Caco-2 (cell line): ENCODE results near the gene OGFOD3. TPM values are rescaled to one million over a fixed set of nuclear protein-coding genes. Genes with fewer than 3 reads are reported as not detected.
"Not testable (repeated sequence)": the region's sequence is repeated elsewhere in the genome, so short reads cannot be mapped to it uniquely, and the experiment has no call there.

Source experiments
- BruUV-seq: library from RNA; stranded (reverse); fragments of 400-500 nt; replicated peaks from 2 replicates; lab custom pipeline; 2021; lab: Mats Ljungman, UMichigan
- CTCF ChIA-PET: fragments of 300-600 bp; sonication (Branson Sonifier 250); formaldehyde crosslinking; loops from one replicate; lab custom pipeline; 2022; ENCODE audit warnings: antibody characterized with exemption; lab: Charles Lee
- POLR2A ChIA-PET: fragments of 300-600 bp; sonication (Branson Sonifier 250); formaldehyde crosslinking; loops from one replicate; lab custom pipeline; 2022; ENCODE audit warnings: antibody characterized with exemption; lab: Charles Lee
- DNase-seq, 2 experiments: peaks; one replicate each; pipeline versions ENCODE4 v3.0.0 to v3.0.0-alpha.2; 2020 to 2022
- H3K27me3 ChIP-seq: replicated peaks from 2 replicates; pipeline ENCODE4 v1.6.0; 2011; ENCODE audit warnings: low read length; ENCODE audit not compliant: control insufficient read depth, insufficient read depth
- H3K36me3 ChIP-seq: 2 replicates; pipeline ENCODE4 v1.5.1; 2011; ENCODE audit warnings: low read length; ENCODE audit not compliant: control insufficient read depth, insufficient read depth
- H3K4me1 ChIP-seq: fragments of 250-450 bp; sonication (Bioruptor Pico); 2 replicates; pipeline ENCODE4 v1.5.1; 2020; ENCODE audit warnings: mild to moderate bottlenecking
- H3K4me3 ChIP-seq: 2 replicates; pipeline ENCODE4 v1.5.1; 2011; ENCODE audit warnings: low read depth, mild to moderate bottlenecking, control low read depth, low read length
- H3K9me3 ChIP-seq: fragments of 250-450 bp; sonication (Bioruptor Pico); 2 replicates; pipeline ENCODE4 v1.5.1; 2020; ENCODE audit warnings: mild to moderate bottlenecking, moderate library complexity
- H3K27ac Mint-ChIP-seq: one replicate; pipeline ENCODE4 v1.8.0; 2022; ENCODE audit warnings: mixed read lengths; ENCODE audit not compliant: unreplicated experiment
- H3K27me3 Mint-ChIP-seq: one replicate; pipeline ENCODE4 v1.8.0; 2022; ENCODE audit warnings: mixed read lengths; ENCODE audit not compliant: insufficient read depth, unreplicated experiment
- H3K36me3 Mint-ChIP-seq: one replicate; pipeline ENCODE4 v1.8.0; 2022; ENCODE audit warnings: mild to moderate bottlenecking, mixed read lengths; ENCODE audit not compliant: insufficient read depth, unreplicated experiment
- H3K4me1 Mint-ChIP-seq: one replicate; pipeline ENCODE4 v1.8.0; 2022; ENCODE audit warnings: low read depth, mixed read lengths; ENCODE audit not compliant: unreplicated experiment
- H3K4me3 Mint-ChIP-seq: one replicate; pipeline ENCODE4 v1.8.0; 2022; ENCODE audit warnings: mild to moderate bottlenecking, moderate library complexity, mixed read lengths; ENCODE audit not compliant: unreplicated experiment
- H3K9me3 Mint-ChIP-seq: one replicate; pipeline ENCODE4 v1.8.0; 2022; ENCODE audit warnings: mixed read lengths; ENCODE audit not compliant: unreplicated experiment
- intact Hi-C: fragments of 100-400 bp; cut with micrococcal nuclease; formaldehyde crosslinking; loops from one replicate; pipeline ENCODE4 v1.10.0; 2022; ENCODE audit not compliant: unreplicated experiment
- total RNA-seq: library from RNA; stranded (reverse); gene quantifications from 2 replicates; pipeline ENCODE4 v1.2.3, GENCODE V29; 2022
- TF ChIP-seq, protein P1 (sequence below), 2 experiments: fragments of 200-600 bp in 1 of 2; IDR thresholded peaks; 1 replicate in 1 of 2; 2 replicates in 1 of 2; pipeline versions ENCODE4 v1.5.1 to v1.8.0; 2011 to 2022; ENCODE audit warnings: antibody characterized with exemption in 1 of 2, control low read depth in 1 of 2, inconsistent platforms in 1 of 2, low read depth in 1 of 2, low read length in 1 of 2, mild to moderate bottlenecking in 1 of 2, moderate library complexity in 1 of 2; ENCODE audit not compliant: insufficient read depth in 1 of 2, severe bottlenecking in 1 of 2, unreplicated experiment in 1 of 2

The OGFOD3 gene
- total RNA-seq, 1 experiment from 2014 or later = 51.2 TPM

DNA sequence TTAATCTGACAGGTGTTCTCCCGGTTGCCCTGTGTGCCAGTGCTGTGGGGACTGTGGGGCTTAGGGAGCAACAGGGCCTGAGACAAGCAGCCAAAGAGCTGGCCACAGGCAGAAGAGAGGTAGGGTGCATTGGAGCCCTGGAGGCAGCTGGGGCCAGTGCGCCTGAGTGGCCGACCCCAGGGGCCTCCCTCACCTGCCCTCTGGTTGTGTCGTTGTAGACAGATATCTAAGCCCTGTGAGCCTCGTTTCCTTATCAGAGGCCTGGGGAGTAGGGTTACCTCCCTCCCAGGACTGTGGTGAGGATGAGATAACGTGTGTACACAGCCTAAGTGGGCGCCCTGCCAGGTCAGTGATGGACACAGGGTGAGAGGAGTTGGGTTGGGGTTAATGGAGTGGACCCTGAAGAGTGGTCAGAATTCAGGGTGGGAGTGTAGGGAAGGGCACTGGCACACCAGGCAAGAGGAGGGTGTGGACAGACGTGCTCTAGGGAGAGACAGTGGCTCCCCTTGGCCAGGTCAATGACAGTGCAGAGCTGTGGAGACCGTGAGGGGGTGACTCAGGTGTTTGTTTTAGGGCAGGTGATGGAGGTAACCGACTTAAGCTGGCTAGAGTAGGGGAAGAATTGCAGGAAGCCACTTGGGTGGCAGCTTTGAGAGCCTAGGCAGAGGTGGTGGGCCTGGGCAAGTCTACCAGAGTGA, 43.6 kb upstream of the OGFOD3 start:
- Mint-ChIP-seq H3K36me3 (peaks cover 56% of the 10 kb centered on the region), H3K4me3 (no peak overlapping the region), H3K27me3 (no peaks in the 10 kb centered on the region), H3K9me3 (no peaks in the 10 kb centered on the region), H3K27ac (peak overlapping the region; percentile 32), H3K4me1 (peaks cover 20% of the 10 kb centered on the region)
- Histone ChIP-seq H3K4me1 (peaks cover 21% of the 10 kb centered on the region), H3K9me3 (no peaks in the 10 kb centered on the region), H3K27me3 (no peaks in the 10 kb centered on the region), H3K36me3 (peaks cover 4% of the 10 kb centered on the region; the same call in 1 of the 2 replicates), H3K4me3 (no peak overlapping the region)
- CTCF ChIA-PET = no interaction called here
- BruUV-seq = no TSS peak
- DNase-seq = peak; percentile 42 to 75
- POLR2A ChIA-PET = no interaction called here
- intact Hi-C loops = no loop called here
- TF ChIP-seq, protein P1, sequence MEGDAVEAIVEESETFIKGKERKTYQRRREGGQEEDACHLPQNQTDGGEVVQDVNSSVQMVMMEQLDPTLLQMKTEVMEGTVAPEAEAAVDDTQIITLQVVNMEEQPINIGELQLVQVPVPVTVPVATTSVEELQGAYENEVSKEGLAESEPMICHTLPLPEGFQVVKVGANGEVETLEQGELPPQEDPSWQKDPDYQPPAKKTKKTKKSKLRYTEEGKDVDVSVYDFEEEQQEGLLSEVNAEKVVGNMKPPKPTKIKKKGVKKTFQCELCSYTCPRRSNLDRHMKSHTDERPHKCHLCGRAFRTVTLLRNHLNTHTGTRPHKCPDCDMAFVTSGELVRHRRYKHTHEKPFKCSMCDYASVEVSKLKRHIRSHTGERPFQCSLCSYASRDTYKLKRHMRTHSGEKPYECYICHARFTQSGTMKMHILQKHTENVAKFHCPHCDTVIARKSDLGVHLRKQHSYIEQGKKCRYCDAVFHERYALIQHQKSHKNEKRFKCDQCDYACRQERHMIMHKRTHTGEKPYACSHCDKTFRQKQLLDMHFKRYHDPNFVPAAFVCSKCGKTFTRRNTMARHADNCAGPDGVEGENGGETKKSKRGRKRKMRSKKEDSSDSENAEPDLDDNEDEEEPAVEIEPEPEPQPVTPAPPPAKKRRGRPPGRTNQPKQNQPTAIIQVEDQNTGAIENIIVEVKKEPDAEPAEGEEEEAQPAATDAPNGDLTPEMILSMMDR (IDR thresholded peaks at IDR 0.05; ENCODE audit: insufficient read depth in 1 of 2, low read depth in 1 of 2, low read length in 1 of 2, severe bottlenecking in 1 of 2, unreplicated experiment in 1 of 2) = no peak

DNA sequence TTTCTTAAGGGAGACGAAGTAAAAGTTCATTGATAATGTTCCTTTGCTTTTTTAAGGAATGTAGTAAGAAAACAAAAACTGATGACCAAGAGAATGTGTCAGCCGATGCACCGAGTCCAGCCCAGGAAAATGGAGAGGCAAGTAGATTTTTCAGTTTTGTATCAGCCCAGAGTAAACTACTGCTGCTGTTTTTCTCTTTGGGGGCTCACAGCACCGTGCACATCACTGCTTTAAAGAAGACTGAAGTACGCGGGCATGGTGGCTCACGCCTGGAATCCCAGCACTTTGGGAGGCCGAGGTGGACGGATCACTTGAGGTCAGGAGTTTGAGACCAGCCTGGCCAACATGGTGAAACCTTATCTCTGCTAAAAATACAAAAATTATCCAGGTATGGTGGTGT, 41.5 kb upstream of the OGFOD3 start:
- H3K27me3 ChIP-seq, BruUV-seq, H3K36me3 ChIP-seq, H3K27me3 Mint-ChIP-seq, H3K4me3 Mint-ChIP-seq, H3K9me3 Mint-ChIP-seq, H3K9me3 ChIP-seq, CTCF ChIA-PET, POLR2A ChIA-PET, DNase-seq, H3K27ac Mint-ChIP-seq: not testable (repeated sequence)
- H3K4me3 ChIP-seq = peak overlapping the region; percentile 76; the same call in 1 of the 2 replicates
- intact Hi-C loops = loop anchor here (2.0 kb wide), 2 partner anchors 41 to 63 kb away; partner anchors contain the start of genes HEXD and OGFOD3
- H3K36me3 Mint-ChIP-seq = peaks cover 46% of the 10 kb centered on the region
- peaks cover 22% of the 10 kb centered on the region for H3K4me1 ChIP-seq
- peaks cover 22% of the 10 kb centered on the region for H3K4me1 Mint-ChIP-seq

DNA sequence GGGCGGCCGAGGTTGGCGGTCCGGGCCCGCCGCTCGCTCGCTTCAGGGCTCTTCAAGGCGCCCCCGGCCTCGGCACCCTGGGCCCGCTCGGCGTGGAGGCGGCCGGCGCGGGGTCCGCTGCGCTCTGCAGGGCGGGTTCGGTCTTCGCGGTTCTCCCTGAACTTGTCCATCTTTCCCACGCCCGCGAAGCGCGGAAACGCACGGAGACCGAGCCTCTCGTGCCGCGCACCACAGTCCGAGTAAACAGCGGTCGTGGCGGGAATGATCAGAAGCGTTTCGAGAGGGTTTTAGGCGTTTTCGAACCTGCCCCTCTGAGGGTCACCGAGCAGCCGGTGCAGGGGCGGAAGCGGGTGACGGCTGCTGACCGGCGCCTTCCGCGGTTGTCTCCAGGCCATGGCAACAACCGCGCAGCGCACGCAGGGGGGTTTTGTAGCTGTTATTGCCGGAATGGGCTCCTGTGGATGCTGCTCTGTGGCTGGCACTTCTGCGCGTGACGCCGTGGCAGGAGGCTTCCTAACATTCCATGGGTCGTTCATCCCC, 40.6 kb upstream of the OGFOD3 start:
- H3K4me1 Mint-ChIP-seq = peaks cover 22% of the 10 kb centered on the region
- DNase-seq = peak in 1 of 2 experiments; percentile 38
- Histone ChIP-seq H3K27me3 (no peaks in the 10 kb centered on the region), H3K4me3 (peak overlapping the region; percentile 76), H3K9me3 (no peaks in the 10 kb centered on the region), H3K36me3 (0 out of 2 replicates have a peak, but pooled peaks cover 2% of the 10 kb centered on the region), H3K4me1 (peaks cover 22% of the 10 kb centered on the region)
- POLR2A ChIA-PET = no interaction called here
- H3K27ac Mint-ChIP-seq = peak overlapping the region; percentile 80
- intact Hi-C loops = loop anchor here (1.0 to 2.0 kb wide), 4 partner anchors 9 to 64 kb away; partner anchors contain the start of genes CYBC1, HEXD and OGFOD3
- peak overlapping the region; percentile 87 for H3K4me3 Mint-ChIP-seq
- TF ChIP-seq, protein P1 (IDR thresholded peaks at IDR 0.05; ENCODE audit: insufficient read depth in 1 of 2, low read depth in 1 of 2, low read length in 1 of 2, severe bottlenecking in 1 of 2, unreplicated experiment in 1 of 2) = no peak
- no TSS peak for BruUV-seq
- H3K36me3 Mint-ChIP-seq = peaks cover 43% of the 10 kb centered on the region
- peaks cover 7% of the 10 kb centered on the region for H3K9me3 Mint-ChIP-seq
- CTCF ChIA-PET = no interaction called here
- no peaks in the 10 kb centered on the region for H3K27me3 Mint-ChIP-seq
